Activated naive CD8-positive, alpha-beta T cell treated with anti-CD3 and anti-CD28 coated beads, Interleukin-2, amount 10 ng/mL, durations not matched to agents 7 days and 5 days (primary cell): ENCODE measurements around the gene DENND5B. TPM values are rescaled to one million over a fixed set of nuclear protein-coding genes. Genes with fewer than 3 reads are reported as not detected.
"Not testable (repeated sequence)": the region's sequence is repeated elsewhere in the genome, so short reads cannot be mapped to it uniquely, and the experiment has no call there.

Experiments used
- ATAC-seq: fragments of 150-1000 bp; cut with Tn5 transposase; one replicate; pipeline ENCODE4 v1.10.0; 2021; ENCODE audit warnings: low read depth, moderate library complexity
- POLR2A ChIA-PET: fragments of 350-600 bp; sonication (Branson Sonifier 250); formaldehyde crosslinking; loops from one replicate; lab custom pipeline; 2021; ENCODE audit warnings: antibody characterized with exemption; lab: Charles Lee
- DNase-seq: peaks from one replicate; pipeline ENCODE4 v3.0.0; 2021
- H3K27ac Mint-ChIP-seq: one replicate; pipeline ENCODE4 v1.8.0; 2022; ENCODE audit warnings: mild to moderate bottlenecking, mixed read lengths
- H3K27me3 Mint-ChIP-seq: one replicate; pipeline ENCODE4 v1.8.0; 2022; ENCODE audit warnings: mild to moderate bottlenecking, moderate library complexity, mixed read lengths
- H3K36me3 Mint-ChIP-seq: one replicate; pipeline ENCODE4 v1.8.0; 2021; ENCODE audit warnings: mild to moderate bottlenecking, mixed read lengths
- H3K4me1 Mint-ChIP-seq: one replicate; pipeline ENCODE4 v1.8.0; 2021; ENCODE audit warnings: mixed read lengths
- H3K4me3 Mint-ChIP-seq: one replicate; pipeline ENCODE4 v1.8.0; 2022; ENCODE audit warnings: mild to moderate bottlenecking, moderate library complexity, mixed read lengths
- H3K9me3 Mint-ChIP-seq: one replicate; pipeline ENCODE4 v1.8.0; 2021; ENCODE audit warnings: mixed read lengths
- total RNA-seq, 2 experiments: library from RNA; stranded (reverse); gene quantifications; one replicate each; pipeline ENCODE4 v1.2.3, GENCODE V29; 2021

DENND5B gene
- total RNA-seq, 2 experiments from 2014 or later = 0.33 to 0.34 TPM

GRCh38 chr12:31444736-31445135 is 146.2 kb downstream of the DENND5B start:
- Mint-ChIP-seq H3K27me3 (no peaks in the 10 kb centered on the region), H3K36me3 (no peaks in the 10 kb centered on the region), H3K9me3 (no peaks in the 10 kb centered on the region), H3K4me1 (no peaks in the 10 kb centered on the region), H3K4me3 (no peak overlapping the region), H3K27ac (no peak overlapping the region)
- ATAC-seq (no peak), DNase-seq (no peak)
- POLR2A ChIA-PET = no interaction called here

- H3K4me1 Mint-ChIP-seq = no peaks in the 10 kb centered on the region
- no peak overlapping the region for H3K4me3 Mint-ChIP-seq
- H3K27me3 Mint-ChIP-seq = no peaks in the 10 kb centered on the region
- no peak for DNase-seq
- H3K27ac Mint-ChIP-seq = no peak overlapping the region
- no peaks in the 10 kb centered on the region for H3K9me3 Mint-ChIP-seq
- ATAC-seq = no peak
- H3K36me3 Mint-ChIP-seq = no peaks in the 10 kb centered on the region
- POLR2A ChIA-PET = no interaction called here
These were observed 150.3 kb downstream of the DENND5B start for GRCh38 chr12:31440586-31440985.

- no peak for ATAC-seq
- no peak overlapping the region for H3K4me3 Mint-ChIP-seq
- POLR2A ChIA-PET = no interaction called here
These were observed 150.8 kb downstream of the DENND5B start for GRCh38 chr12:31440134-31440533.

GRCh38 chr12:31431721-31432240 is 159.2 kb downstream of the DENND5B start:
- Mint-ChIP-seq H3K9me3 (no peaks in the 10 kb centered on the region), H3K27ac (no peak overlapping the region), H3K4me1 (no peaks in the 10 kb centered on the region), H3K27me3 (peaks cover 13% of the 10 kb centered on the region), H3K4me3 (no peak overlapping the region), H3K36me3 (no peaks in the 10 kb centered on the region)
- POLR2A ChIA-PET = no interaction called here
- no peak for DNase-seq
- no peak for ATAC-seq

More at GRCh38 chr12:31440134-31440533, 150.8 kb downstream of the DENND5B start:
- H3K4me1 Mint-ChIP-seq = no peaks in the 10 kb centered on the region
- H3K27ac Mint-ChIP-seq = no peak overlapping the region
- H3K36me3 Mint-ChIP-seq = no peaks in the 10 kb centered on the region
- no peak for DNase-seq
- no peaks in the 10 kb centered on the region for H3K27me3 Mint-ChIP-seq
- H3K9me3 Mint-ChIP-seq = no peaks in the 10 kb centered on the region

GRCh38 chr12:31423405-31423804 is 167.5 kb downstream of the DENND5B start:
- ATAC-seq (no peak), DNase-seq (no peak)
- Mint-ChIP-seq H3K4me3 (no peak overlapping the region), H3K4me1 (no peaks in the 10 kb centered on the region), H3K27me3 (peaks cover 10% of the 10 kb centered on the region), H3K36me3 (no peaks in the 10 kb centered on the region), H3K27ac (no peak overlapping the region), H3K9me3 (no peaks in the 10 kb centered on the region)
- POLR2A ChIA-PET = no interaction called here

GRCh38 chr12:31412292-31412801 is 178.6 kb downstream of the DENND5B start:
- DNase-seq (no peak), ATAC-seq (no peak)
- H3K4me1 Mint-ChIP-seq = no peaks in the 10 kb centered on the region
- POLR2A ChIA-PET = no interaction called here
- no peak overlapping the region for H3K27ac Mint-ChIP-seq
- no peaks in the 10 kb centered on the region for H3K36me3 Mint-ChIP-seq
- H3K27me3 Mint-ChIP-seq = peaks cover 2% of the 10 kb centered on the region
- H3K9me3 Mint-ChIP-seq = no peaks in the 10 kb centered on the region
- H3K4me3 Mint-ChIP-seq = no peak overlapping the region

GRCh38 chr12:31408763-31409162 is 182.2 kb downstream of the DENND5B start:
- DNase-seq = no peak
- no peak overlapping the region for H3K4me3 Mint-ChIP-seq
- H3K27ac Mint-ChIP-seq = no peak overlapping the region
- H3K4me1 Mint-ChIP-seq = no peaks in the 10 kb centered on the region
- POLR2A ChIA-PET = no interaction called here
- no peaks in the 10 kb centered on the region for H3K9me3 Mint-ChIP-seq
- H3K36me3 Mint-ChIP-seq = no peaks in the 10 kb centered on the region
- H3K27me3 Mint-ChIP-seq = no peaks in the 10 kb centered on the region
- no peak for ATAC-seq

GRCh38 chr12:31407562-31407961 is 183.4 kb downstream of the DENND5B start:
- Mint-ChIP-seq H3K36me3 (no peaks in the 10 kb centered on the region), H3K27me3 (no peaks in the 10 kb centered on the region), H3K9me3 (no peaks in the 10 kb centered on the region), H3K4me1 (peaks cover 2% of the 10 kb centered on the region), H3K4me3 (no peak overlapping the region), H3K27ac (no peak overlapping the region)
- no peak for DNase-seq
- POLR2A ChIA-PET = no interaction called here
- ATAC-seq = no peak

GRCh38 chr12:31406345-31406744 is 184.6 kb downstream of the DENND5B start:
- POLR2A ChIA-PET = no interaction called here
- no peak for ATAC-seq
- no peak overlapping the region for H3K27ac Mint-ChIP-seq
- H3K9me3 Mint-ChIP-seq = no peaks in the 10 kb centered on the region
- DNase-seq = no peak
- peaks cover 2% of the 10 kb centered on the region for H3K4me1 Mint-ChIP-seq
- peaks cover 4% of the 10 kb centered on the region for H3K27me3 Mint-ChIP-seq
- H3K36me3 Mint-ChIP-seq = no peaks in the 10 kb centered on the region
- H3K4me3 Mint-ChIP-seq = no peak overlapping the region

- Mint-ChIP-seq H3K4me3 (no peak overlapping the region), H3K9me3 (no peaks in the 10 kb centered on the region), H3K27me3 (peaks cover 9% of the 10 kb centered on the region), H3K27ac (no peak overlapping the region), H3K36me3 (no peaks in the 10 kb centered on the region), H3K4me1 (peaks cover 2% of the 10 kb centered on the region)
- DNase-seq = no peak
- POLR2A ChIA-PET = interaction anchor here (0.6 to 0.7 kb wide), 2 partner anchors 219 to 760 kb away, joined by 3 to 5 read pairs; no protein-coding TSS in a partner anchor
- no peak for ATAC-seq
These were observed 185.9 kb downstream of the DENND5B start for GRCh38 chr12:31405021-31405420.

GRCh38 chr12:31403099-31403607 is 187.8 kb downstream of the DENND5B start:
- not testable (repeated sequence) for H3K27me3 Mint-ChIP-seq, H3K4me1 Mint-ChIP-seq, H3K9me3 Mint-ChIP-seq, H3K27ac Mint-ChIP-seq, H3K36me3 Mint-ChIP-seq, H3K4me3 Mint-ChIP-seq
- POLR2A ChIA-PET = interaction anchor here (0.7 kb wide), 1 partner anchor 254 kb away, joined by 3 read pairs; no protein-coding TSS in a partner anchor
- DNase-seq (peak; percentile 32), ATAC-seq (peak; percentile 83)

GRCh38 chr12:31393004-31393550 is 197.9 kb downstream of the DENND5B start:
- Mint-ChIP-seq H3K27ac (no peak overlapping the region), H3K4me1 (no peaks in the 10 kb centered on the region), H3K36me3 (no peaks in the 10 kb centered on the region), H3K27me3 (peaks cover 4% of the 10 kb centered on the region), H3K9me3 (no peaks in the 10 kb centered on the region), H3K4me3 (no peak overlapping the region)
- DNase-seq (no peak), ATAC-seq (no peak)
- POLR2A ChIA-PET = no interaction called here

GRCh38 chr12:31390991-31391390 is 199.9 kb downstream of the DENND5B start:
- Mint-ChIP-seq H3K27ac (no peak overlapping the region), H3K4me1 (no peaks in the 10 kb centered on the region), H3K9me3 (no peaks in the 10 kb centered on the region), H3K36me3 (no peaks in the 10 kb centered on the region), H3K4me3 (no peak overlapping the region), H3K27me3 (peaks cover 11% of the 10 kb centered on the region)
- POLR2A ChIA-PET = no interaction called here
- ATAC-seq (no peak), DNase-seq (no peak)

GRCh38 chr12:31388713-31389112 is 202.2 kb downstream of the DENND5B start:
- H3K27me3 Mint-ChIP-seq = peaks cover 12% of the 10 kb centered on the region
- no peak for ATAC-seq
- POLR2A ChIA-PET = no interaction called here

More at GRCh38 chr12:31388713-31389112, 202.2 kb downstream of the DENND5B start:
- Mint-ChIP-seq H3K4me1 (no peaks in the 10 kb centered on the region), H3K4me3 (no peak overlapping the region), H3K27ac (no peak overlapping the region), H3K36me3 (no peaks in the 10 kb centered on the region), H3K9me3 (no peaks in the 10 kb centered on the region)
- no peak for DNase-seq
